Heart left ventricle (tissue), 16 donors: Measurements from ENCODE around the gene THAP11. TPM values are rescaled to one million over a fixed set of nuclear protein-coding genes. Genes with fewer than 3 reads are reported as not detected.

Experiments used
- ATAC-seq, 4 donors: fragments of 200-7000 bp; cut with Tn5 transposase; one replicate each; pipeline ENCODE4 v1.9.1; 2020 to 2022; ENCODE audit warnings: moderate library complexity in 4 of 4, mild to moderate bottlenecking in 3 of 4, moderate number of reproducible peaks in 1 of 4
- DNase-seq, 5 donors: peaks; one replicate each; pipeline ENCODE4 v3.0.0-alpha.2; 2020
- H3K27ac ChIP-seq, 12 donors: fragments of 200-600 bp; sonication (generic) in 4 of 12; one replicate each; pipeline versions ENCODE4 v1.5.0 to v1.8.0; 2016 to 2022; ENCODE audit warnings: mild to moderate bottlenecking in 2 of 12
- H3K27me3 ChIP-seq, 9 donors: fragments of 200-600 bp; sonication (generic) in 2 of 9; one replicate each; pipeline versions ENCODE4 v1.5.1 to v1.8.0; 2016 to 2022; ENCODE audit warnings: mild to moderate bottlenecking in 3 of 9
- H3K36me3 ChIP-seq, 9 donors: fragments of 200-600 bp; sonication (generic) in 2 of 9; one replicate each; pipeline versions ENCODE4 v1.5.0 to v1.8.0; 2018 to 2022; ENCODE audit warnings: mild to moderate bottlenecking in 2 of 9
- H3K4me1 ChIP-seq, 12 donors: fragments of 200-600 bp; sonication (generic) in 4 of 12; one replicate each; pipeline versions ENCODE4 v1.5.0 to v1.8.0; 2016 to 2022; ENCODE audit warnings: mild to moderate bottlenecking in 3 of 12
- H3K4me3 ChIP-seq, 12 donors: fragments of 200-600 bp; sonication (generic) in 4 of 12; one replicate each; pipeline versions ENCODE4 v1.5.0 to v1.8.0; 2017 to 2022; ENCODE audit warnings: mild to moderate bottlenecking in 9 of 12, moderate library complexity in 4 of 12
- H3K9me3 ChIP-seq, 12 donors: fragments of 200-600 bp; sonication (generic) in 4 of 12; one replicate each; pipeline versions ENCODE4 v1.5.0 to v1.8.0; 2016 to 2022; ENCODE audit warnings: mild to moderate bottlenecking in 1 of 12
- POLR2A ChIP-seq, 2 donors: fragments of 450-650 bp; IDR thresholded peaks; one replicate each; pipeline ENCODE4 v1.6.1; 2017; ENCODE audit warnings: antibody characterized with exemption in 2 of 2, mild to moderate bottlenecking in 2 of 2, moderate library complexity in 2 of 2
- WGBS, 4 donors: extraction: QIAGEN DNeasy Blood & Tissue Kit in 2 of 4; methylation state at CpG; one replicate each; pipeline versions ENCODE4 v1.1.5 to v1.1.7; 2013 to 2018; 5-methylcytosine and 5-hydroxymethylcytosine counted together
- intact Hi-C, 10 donors: fragments of 100-400 bp; cut with DNase I; formaldehyde crosslinking; loops; one replicate each; pipeline versions ENCODE4 v1.11.1 to v1.14.2; 2022
- polyA plus RNA-seq, 2 donors: library from polyadenylated mRNA; stranded (reverse); fragments of 200-250 nt; gene quantifications; one replicate each; pipeline ENCODE4 v1.2.3, GENCODE V29; 2013
- total RNA-seq, 9 donors: library from RNA; depleted of rRNA in 2 of 9; stranded (reverse); fragments of >200 nt in 2 of 9; fragmentation: NEBNext Ultra II Directional in 3 of 9; extraction: Animal tissue kit (Norgen Biotek cat#: 25700) in 3 of 9; gene quantifications; one replicate each; pipeline versions ENCODE4 v1.1.0 to v1.2.4, GENCODE V29; 2016 to 2023
- TF ChIP-seq, protein P1 (sequence below), 12 donors: fragments of 200-600 bp; sonication (generic) in 4 of 12; IDR thresholded peaks; one replicate each; pipeline versions ENCODE4 v1.5.0 to v1.8.0; 2018 to 2022; ENCODE audit warnings: antibody characterized with exemption in 12 of 12, mild to moderate bottlenecking in 5 of 12
- donor health status: ischemic (EF 13 %, LVEDD 7.1; RV severe dilation, severe dysfunction).
- donor health status: healthy with polysubstance abuse.
- donor health status: DM: no; HTN: yes; CAD: no.
- donor health status: DM: no; HTN: no; CAD: no.
- donor health status: ischemic (EF 25% LVEDD 6.9; RV normal size, moderate dysfunction).
- donor health status: ischemic (EF 25% LVEDD 5.7; RV mildly dilated, moderate dysfunction).
- donor health status: healthy.
- donor health status: DM: yes; HTN: yes; CAD: no.
- donor health status: ischemic (EF 35%, LVEDD 5.7; RV mildly dilated, moderate dysfunction).
- donor health status: nonischemic (EF 11% LVEDD 7.7; RV severe dilation, severe dysfunction).
- donor health status: DM: yes; HTN: yes; CAD: no.
- donor health status: PGD.
- donor health status: ischemic (EF 29% LVEDD 5.4; RV normal size, mild dysfunction).
- donor health status: nonischemic (EF 23%, LVEDD 6.1; RV moderate dilation, normal function).

Gene THAP11
- total and polyA plus RNA-seq, 11 donors = 10.6 to 87.5 (median 27.4) TPM

DNA sequence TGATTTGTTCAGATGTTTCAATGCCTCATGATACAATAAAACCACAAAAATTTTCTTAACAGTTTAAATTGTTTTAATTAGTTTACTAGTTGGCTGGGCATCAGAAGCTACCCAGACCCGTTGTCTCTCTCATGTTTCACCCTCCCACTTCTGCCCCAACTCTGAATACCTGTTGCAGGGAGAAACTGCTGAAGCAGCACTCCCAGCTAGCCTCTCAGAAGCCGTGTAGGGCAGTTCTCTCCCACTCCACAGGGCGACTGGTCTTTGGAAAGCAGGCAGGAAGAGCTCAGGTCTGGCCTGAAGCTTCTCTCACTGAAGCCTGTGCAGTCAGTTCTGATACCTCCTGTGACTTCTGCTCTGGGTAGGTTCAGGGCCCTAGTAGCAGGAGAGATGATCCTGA, 29.1 kb downstream of the THAP11 start:
- H3K9me3 ChIP-seq = no peaks in the 10 kb centered on the region
- intact Hi-C loops = loop anchor here in 2 of 10 donors (5.0 kb wide), 1 partner anchor 39 kb away; no protein-coding TSS in a partner anchor
- TF ChIP-seq, protein P1, sequence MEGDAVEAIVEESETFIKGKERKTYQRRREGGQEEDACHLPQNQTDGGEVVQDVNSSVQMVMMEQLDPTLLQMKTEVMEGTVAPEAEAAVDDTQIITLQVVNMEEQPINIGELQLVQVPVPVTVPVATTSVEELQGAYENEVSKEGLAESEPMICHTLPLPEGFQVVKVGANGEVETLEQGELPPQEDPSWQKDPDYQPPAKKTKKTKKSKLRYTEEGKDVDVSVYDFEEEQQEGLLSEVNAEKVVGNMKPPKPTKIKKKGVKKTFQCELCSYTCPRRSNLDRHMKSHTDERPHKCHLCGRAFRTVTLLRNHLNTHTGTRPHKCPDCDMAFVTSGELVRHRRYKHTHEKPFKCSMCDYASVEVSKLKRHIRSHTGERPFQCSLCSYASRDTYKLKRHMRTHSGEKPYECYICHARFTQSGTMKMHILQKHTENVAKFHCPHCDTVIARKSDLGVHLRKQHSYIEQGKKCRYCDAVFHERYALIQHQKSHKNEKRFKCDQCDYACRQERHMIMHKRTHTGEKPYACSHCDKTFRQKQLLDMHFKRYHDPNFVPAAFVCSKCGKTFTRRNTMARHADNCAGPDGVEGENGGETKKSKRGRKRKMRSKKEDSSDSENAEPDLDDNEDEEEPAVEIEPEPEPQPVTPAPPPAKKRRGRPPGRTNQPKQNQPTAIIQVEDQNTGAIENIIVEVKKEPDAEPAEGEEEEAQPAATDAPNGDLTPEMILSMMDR (IDR thresholded peaks at IDR 0.05) = no peak
- TF ChIP-seq POLR2A (IDR thresholded peaks at IDR 0.05) = no peak
- no peaks in the 10 kb centered on the region for H3K27me3 ChIP-seq
- peaks cover 0 to 63% (median 57%) of the 10 kb centered on the region in 9 donors for H3K36me3 ChIP-seq
- WGBS, 4 donors = 75 to 80% (median 78%) methylated on average over 3 of the region's 3 CpGs
- H3K4me3 ChIP-seq = no peak overlapping the region
- no peak for DNase-seq
- H3K4me1 ChIP-seq = peaks cover 6 to 36% (median 28%) of the 10 kb centered on the region in 12 donors
- H3K27ac ChIP-seq = peak overlapping the region in 1 of 12 donors; percentile 90
- ATAC-seq = no peak

DNA sequence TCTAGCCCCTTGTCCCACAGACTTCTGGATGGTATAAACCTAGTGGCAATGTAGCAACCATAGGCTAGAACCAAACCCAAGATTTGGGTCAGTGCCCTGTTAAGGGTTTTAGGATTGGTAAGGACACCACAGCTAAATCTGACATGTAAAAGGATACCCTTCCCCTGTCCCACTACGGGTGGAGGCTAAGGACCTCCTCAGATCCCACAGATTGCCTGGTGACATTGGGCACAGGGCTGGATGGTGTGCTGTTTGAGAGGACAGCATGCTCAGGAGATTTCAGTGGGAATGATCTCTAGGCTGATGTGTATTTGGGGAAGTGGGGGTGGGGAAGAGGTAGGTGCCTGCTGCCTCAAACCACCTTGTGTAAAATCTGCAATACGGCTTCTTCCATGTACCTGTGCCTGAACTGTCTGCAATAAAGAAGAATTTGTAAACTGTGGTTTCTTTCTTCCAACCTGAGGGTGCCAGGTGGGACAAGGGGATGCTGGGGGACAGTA, 30.1 kb downstream of the THAP11 start:
- H3K27me3 ChIP-seq = no peaks in the 10 kb centered on the region
- H3K27ac ChIP-seq = peak overlapping the region; percentile 37 to 90 (median 81)
- peak overlapping the region in 9 of 12 donors; percentile 67 to 99 (median 89) for H3K4me3 ChIP-seq
- 64 to 77% (median 75%) methylated on average over 2 of the region's 2 CpGs for WGBS, 4 donors
- H3K36me3 ChIP-seq = peaks cover 0 to 63% (median 57%) of the 10 kb centered on the region in 9 donors
- ATAC-seq = no peak
- H3K4me1 ChIP-seq = peaks cover 6 to 38% (median 28%) of the 10 kb centered on the region in 12 donors
- H3K9me3 ChIP-seq = no peaks in the 10 kb centered on the region
- no peak for TF ChIP-seq POLR2A (IDR thresholded peaks at IDR 0.05)
- TF ChIP-seq, protein P1 (IDR thresholded peaks at IDR 0.05) = no peak
- intact Hi-C loops = loop anchor here in 2 of 10 donors (5.0 kb wide), 1 partner anchor 40 kb away; no protein-coding TSS in a partner anchor
- DNase-seq = no peak

DNA sequence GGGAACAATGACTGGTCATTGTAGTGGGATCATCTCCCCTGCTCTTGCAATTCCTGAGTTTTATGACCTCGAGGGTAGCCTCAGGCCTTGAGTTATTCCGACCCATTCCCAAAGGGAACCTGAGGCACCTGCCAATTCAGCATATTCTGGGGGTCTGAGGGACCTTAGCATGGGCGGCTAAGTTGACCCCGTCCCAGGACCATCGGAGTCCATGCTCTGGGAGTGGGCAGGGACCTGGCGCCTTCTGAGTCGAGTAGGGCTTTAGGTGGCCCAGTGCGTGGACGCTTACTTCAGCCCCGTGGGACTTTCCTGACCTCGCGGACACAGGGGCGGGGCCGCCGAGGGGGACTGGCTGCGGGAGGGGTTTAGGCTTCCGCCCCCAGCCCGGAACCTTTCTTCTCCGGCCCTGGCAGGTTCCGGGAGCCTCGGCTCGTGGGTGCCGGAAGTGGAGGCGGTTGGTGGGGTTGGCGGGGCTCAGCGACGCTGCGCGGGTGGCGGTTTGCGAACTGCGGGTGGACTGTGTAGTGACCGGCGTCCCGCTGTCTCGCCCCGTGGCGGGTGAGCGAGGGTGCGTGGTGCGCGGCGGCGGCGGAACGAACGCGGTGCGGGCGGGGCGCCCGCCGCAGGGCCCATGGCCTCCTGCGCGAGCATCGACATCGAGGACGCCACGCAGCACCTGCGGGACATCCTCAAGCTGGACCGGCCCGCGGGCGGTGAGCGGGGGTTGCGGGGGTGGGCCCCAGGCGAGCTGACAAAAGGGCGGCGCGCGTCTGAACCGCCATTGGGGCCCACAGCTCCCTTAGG, 30.7 kb downstream of the THAP11 start, which contains the start of gene EDC4:
Gene EDC4 (plus strand): TSS at position 422 of the 804 bp plus-strand sequence. CDS start 210 bp downstream, at position 632.
- peaks cover 6 to 38% (median 28%) of the 10 kb centered on the region in 12 donors for H3K4me1 ChIP-seq
- ATAC-seq (peak; percentile 87 to 94 (median 93)), DNase-seq (peak; percentile 87 to 93 (median 89))
- H3K27me3 ChIP-seq = no peaks in the 10 kb centered on the region
- intact Hi-C loops = loop anchor here in 2 of 10 donors (5.0 kb wide), 1 partner anchor 41 kb away; no protein-coding TSS in a partner anchor
- peak within 1 kb of the TSS; percentile 67 to 99 (median 87) for H3K4me3 ChIP-seq
- H3K9me3 ChIP-seq = no peaks in the 10 kb centered on the region
- peak within 1 kb of the TSS; percentile 37 to 90 (median 81) for H3K27ac ChIP-seq
- TF ChIP-seq, protein P1 (IDR thresholded peaks at IDR 0.05) = no peak
- TF ChIP-seq POLR2A (IDR thresholded peaks at IDR 0.05) = peak in 1 of 2 donors; percentile 70
- H3K36me3 ChIP-seq = peaks cover 0 to 63% (median 58%) of the 10 kb centered on the region in 9 donors
- 1 to 4% (median 3%) methylated on average over 32 to 72 of the region's 72 CpGs for WGBS, 4 donors
